ENCODE measurements around the gene CRYBB1.

- peak in 1 of 6 experiments; percentile 3 for TF ChIP-seq CTCF (IDR thresholded peaks at IDR 0.05)
- no peak for TF ChIP-seq POLR2A (IDR thresholded peaks at IDR 0.05)
Measured at GRCh38 chr22:26665813-26666231, 48.0 kb upstream of the CRYBB1 start.
